ENCODE data around the gene MRPL21. TPM values are rescaled to one million over a fixed set of nuclear protein-coding genes. Genes with fewer than 3 reads are reported as not detected.

Gene MRPL21
- 110 and 131 TPM in 2 replicates for polyA plus RNA-seq (2011; rRNA removed)
- 121 and 141 TPM in 2 replicates for polyA plus RNA-seq (2012; cell fraction: cytosol; rRNA removed)
- 71.4 and 74.8 TPM in 2 replicates for polyA plus RNA-seq (2012; cell fraction: nucleus; rRNA removed)
- polyA plus RNA-seq (2017; fragmentation: RNase III; extraction: RNeasy Plus Mini Kit Qiagen cat#74134 plus additional on column Dnase treatment) = 113 to 131 TPM (median 116 TPM) in 3 replicates
- 37.9 and 44.6 TPM in 2 replicates for polyA minus RNA-seq (2011; rRNA and poly(A)+ RNA removed)

DNA sequence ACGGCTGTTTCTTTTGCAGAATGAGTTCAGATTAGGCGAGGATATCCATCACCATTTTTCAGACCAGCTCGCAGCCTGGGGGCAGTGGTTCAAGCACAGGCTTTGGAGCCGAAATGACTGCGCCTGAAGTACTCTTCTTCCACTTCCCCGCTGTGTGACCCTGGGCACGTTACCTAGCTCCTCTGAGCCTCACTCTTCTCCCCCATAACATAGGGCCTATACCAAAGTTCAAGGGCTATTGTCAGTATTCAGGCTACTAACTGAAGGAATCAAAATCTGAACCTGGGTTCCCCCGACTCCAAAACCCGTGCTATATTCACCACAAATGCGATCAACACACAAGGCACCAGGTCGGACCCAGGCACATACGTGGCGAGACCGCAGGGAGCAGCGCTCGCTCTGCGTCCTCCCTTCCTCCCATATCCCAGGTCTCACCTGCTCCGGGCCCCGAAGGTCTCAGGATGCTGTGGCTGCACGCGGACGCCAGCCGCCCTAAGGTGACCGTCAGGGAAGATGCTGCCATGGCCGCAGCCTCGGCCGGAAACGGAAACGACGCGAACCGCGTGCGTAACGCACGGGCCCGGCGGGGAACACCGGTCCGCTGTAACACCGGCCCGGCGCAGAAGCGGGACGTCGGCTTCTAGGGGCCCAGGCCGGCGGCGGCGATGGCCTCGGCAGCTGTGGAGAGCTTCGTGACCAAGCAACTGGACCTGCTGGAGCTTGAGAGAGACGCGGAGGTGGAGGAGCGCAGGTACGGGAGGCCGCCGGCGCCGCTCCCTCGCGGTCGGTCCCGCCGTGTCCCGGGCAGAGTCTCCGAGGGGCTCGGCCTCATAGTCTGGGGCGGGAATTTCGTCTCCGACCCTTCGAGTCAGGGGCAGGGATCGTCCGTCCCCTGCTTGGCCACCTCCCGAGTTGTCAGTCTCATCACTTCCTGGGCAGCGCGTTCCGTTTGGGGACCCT lies at the start of gene MRPL21, which contains the start of gene IGHMBP2:
TSS of gene MRPL21 (minus strand) at position 545 of the 960 bp plus-strand sequence. CDS start at position 523, 22 bp downstream.
TSS of gene IGHMBP2 (plus strand) at position 604 of the 960 bp plus-strand sequence. CDS start at position 666, 62 bp downstream.
- ChIA-PET CTCF (interaction anchor here (1.1 kb wide), 1 partner anchor 15 kb away, joined by 3 read pairs; no protein-coding TSS in a partner anchor), POLR2A (interaction anchor here (0.5 to 2.1 kb wide), 7 partner anchors 9 to 444 kb away, joined by 3 to 5 read pairs (median 4); partner anchors contain the start of genes PPP6R3 and TPCN2)
- TF ChIP-seq ZSCAN20 (CRISPR knock-in tag; IDR thresholded peaks at IDR 0.05) (no peak), CBX8 (IDR thresholded peaks at IDR 0.05) (no peak), RARB (CRISPR knock-in tag; IDR thresholded peaks at IDR 0.05) (no peak), ZFP36 (IDR thresholded peaks at IDR 0.05; ENCODE audit: borderline replicate concordance, partially characterized antibody) (peak; percentile 62), TP53 (CRISPR knock-in tag; IDR thresholded peaks at IDR 0.05) (peak; percentile 83), CBX2 (IDR thresholded peaks at IDR 0.05; ENCODE audit: borderline replicate concordance, low read depth) (no peak), JUNB (IDR thresholded peaks at IDR 0.05) (no peak), RFX5 (IDR thresholded peaks at IDR 0.05) (no peak), RNF2 (IDR thresholded peaks at IDR 0.05; ENCODE audit: borderline replicate concordance, low read depth) (no peak), CHD4 (IDR thresholded peaks at IDR 0.05; ENCODE audit: borderline replicate concordance) (no peak), BHLHE40 (IDR thresholded peaks at IDR 0.05; ENCODE audit: low read depth, low read length) (no peak), CHD2 (IDR thresholded peaks at IDR 0.05; ENCODE audit: low read length, partially characterized antibody) (no peak), RCOR1 (IDR thresholded peaks at IDR 0.05; ENCODE audit: low read depth, low read length) (no peak), SREBF2 (IDR thresholded peaks at IDR 0.05) (no peak), HOXB5 (CRISPR knock-in tag; IDR thresholded peaks at IDR 0.05) (no peak), EP300 (IDR thresholded peaks at IDR 0.05) (no peak), EHF (CRISPR knock-in tag; IDR thresholded peaks at IDR 0.05) (no peak), SMC3 (IDR thresholded peaks at IDR 0.05) (peak; percentile 50), FOXS1 (CRISPR knock-in tag; IDR thresholded peaks at IDR 0.05) (no peak), MYC (IDR thresholded peaks at IDR 0.05; ENCODE audit: borderline replicate concordance, low read length) (peak; percentile 95), GATA3 (IDR thresholded peaks at IDR 0.05; ENCODE audit: borderline replicate concordance) (peak; percentile 38; the same call in 1 of the 2 replicates), KDM5A (IDR thresholded peaks at IDR 0.05) (peak; percentile 97), FOSB (CRISPR knock-in tag; IDR thresholded peaks at IDR 0.05) (no peak), NR3C1 (IDR thresholded peaks at IDR 0.05) (no peak), HOXB13 (CRISPR knock-in tag; IDR thresholded peaks at IDR 0.05; ENCODE audit: low read depth) (no peak), PHF8 (IDR thresholded peaks at IDR 0.05; ENCODE audit: borderline replicate concordance, low read depth) (peak; percentile 82; the same call in 1 of the 2 replicates), KDM1A (IDR thresholded peaks at IDR 0.05; ENCODE audit: low read depth) (no peak), POLR2AphosphoS2 (conservative IDR thresholded peaks at IDR 0.05; ENCODE audit: low read length) (no peak), POLR2A (IDR thresholded peaks at IDR 0.05; ENCODE audit: low read length) (peak; percentile 95), CEBPB (IDR thresholded peaks at IDR 0.05) (no peak), JUN (IDR thresholded peaks at IDR 0.05) (peak; percentile 89 to 95)
- TF ChIP-seq, protein P1, sequence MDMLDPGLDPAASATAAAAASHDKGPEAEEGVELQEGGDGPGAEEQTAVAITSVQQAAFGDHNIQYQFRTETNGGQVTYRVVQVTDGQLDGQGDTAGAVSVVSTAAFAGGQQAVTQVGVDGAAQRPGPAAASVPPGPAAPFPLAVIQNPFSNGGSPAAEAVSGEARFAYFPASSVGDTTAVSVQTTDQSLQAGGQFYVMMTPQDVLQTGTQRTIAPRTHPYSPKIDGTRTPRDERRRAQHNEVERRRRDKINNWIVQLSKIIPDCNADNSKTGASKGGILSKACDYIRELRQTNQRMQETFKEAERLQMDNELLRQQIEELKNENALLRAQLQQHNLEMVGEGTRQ (IDR thresholded peaks at IDR 0.05) = no peak
- TF ChIP-seq, protein P2, sequence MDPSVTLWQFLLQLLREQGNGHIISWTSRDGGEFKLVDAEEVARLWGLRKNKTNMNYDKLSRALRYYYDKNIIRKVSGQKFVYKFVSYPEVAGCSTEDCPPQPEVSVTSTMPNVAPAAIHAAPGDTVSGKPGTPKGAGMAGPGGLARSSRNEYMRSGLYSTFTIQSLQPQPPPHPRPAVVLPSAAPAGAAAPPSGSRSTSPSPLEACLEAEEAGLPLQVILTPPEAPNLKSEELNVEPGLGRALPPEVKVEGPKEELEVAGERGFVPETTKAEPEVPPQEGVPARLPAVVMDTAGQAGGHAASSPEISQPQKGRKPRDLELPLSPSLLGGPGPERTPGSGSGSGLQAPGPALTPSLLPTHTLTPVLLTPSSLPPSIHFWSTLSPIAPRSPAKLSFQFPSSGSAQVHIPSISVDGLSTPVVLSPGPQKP (IDR thresholded peaks at IDR 0.05; ENCODE audit: low read depth, low read length) = no peak
- TF ChIP-seq, protein P3, sequence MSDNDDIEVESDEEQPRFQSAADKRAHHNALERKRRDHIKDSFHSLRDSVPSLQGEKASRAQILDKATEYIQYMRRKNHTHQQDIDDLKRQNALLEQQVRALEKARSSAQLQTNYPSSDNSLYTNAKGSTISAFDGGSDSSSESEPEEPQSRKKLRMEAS (IDR thresholded peaks at IDR 0.05) = peak; percentile 95
- TF ChIP-seq, protein P4, sequence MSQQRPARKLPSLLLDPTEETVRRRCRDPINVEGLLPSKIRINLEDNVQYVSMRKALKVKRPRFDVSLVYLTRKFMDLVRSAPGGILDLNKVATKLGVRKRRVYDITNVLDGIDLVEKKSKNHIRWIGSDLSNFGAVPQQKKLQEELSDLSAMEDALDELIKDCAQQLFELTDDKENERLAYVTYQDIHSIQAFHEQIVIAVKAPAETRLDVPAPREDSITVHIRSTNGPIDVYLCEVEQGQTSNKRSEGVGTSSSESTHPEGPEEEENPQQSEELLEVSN (IDR thresholded peaks at IDR 0.05; ENCODE audit: borderline replicate concordance, low read depth) = peak; percentile 69; the same call in 1 of the 2 replicates
- TF ChIP-seq, protein P5, sequence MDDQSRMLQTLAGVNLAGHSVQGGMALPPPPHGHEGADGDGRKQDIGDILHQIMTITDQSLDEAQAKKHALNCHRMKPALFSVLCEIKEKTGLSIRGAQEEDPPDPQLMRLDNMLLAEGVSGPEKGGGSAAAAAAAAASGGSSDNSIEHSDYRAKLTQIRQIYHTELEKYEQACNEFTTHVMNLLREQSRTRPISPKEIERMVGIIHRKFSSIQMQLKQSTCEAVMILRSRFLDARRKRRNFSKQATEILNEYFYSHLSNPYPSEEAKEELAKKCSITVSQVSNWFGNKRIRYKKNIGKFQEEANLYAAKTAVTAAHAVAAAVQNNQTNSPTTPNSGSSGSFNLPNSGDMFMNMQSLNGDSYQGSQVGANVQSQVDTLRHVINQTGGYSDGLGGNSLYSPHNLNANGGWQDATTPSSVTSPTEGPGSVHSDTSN (IDR thresholded peaks at IDR 0.05) = no peak; the same call in 1 of the 2 replicates
- TF ChIP-seq, protein P6, sequence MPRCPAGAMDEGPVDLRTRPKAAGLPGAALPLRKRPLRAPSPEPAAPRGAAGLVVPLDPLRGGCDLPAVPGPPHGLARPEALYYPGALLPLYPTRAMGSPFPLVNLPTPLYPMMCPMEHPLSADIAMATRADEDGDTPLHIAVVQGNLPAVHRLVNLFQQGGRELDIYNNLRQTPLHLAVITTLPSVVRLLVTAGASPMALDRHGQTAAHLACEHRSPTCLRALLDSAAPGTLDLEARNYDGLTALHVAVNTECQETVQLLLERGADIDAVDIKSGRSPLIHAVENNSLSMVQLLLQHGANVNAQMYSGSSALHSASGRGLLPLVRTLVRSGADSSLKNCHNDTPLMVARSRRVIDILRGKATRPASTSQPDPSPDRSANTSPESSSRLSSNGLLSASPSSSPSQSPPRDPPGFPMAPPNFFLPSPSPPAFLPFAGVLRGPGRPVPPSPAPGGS (IDR thresholded peaks at IDR 0.05) = peak; percentile 68; the same call in 1 of the 3 replicates

More for the DNA sequence above, at the start of gene MRPL21, which contains the start of gene IGHMBP2:
- ATAC-seq = peak; percentile 98
- H3K27ac ChIP-seq = peak within 1 kb of the TSS; percentile 92 to 94
- DNase-seq (ENCODE audit: low read depth in 1 of 2, low spot score in 1 of 2) = peak; percentile 84 to 90
- H3K4me2 ChIP-seq = peak within 1 kb of the TSS; percentile 93
- peak within 1 kb of the TSS; percentile 96 for H3K4me3 ChIP-seq
- FAIRE-seq = no peak
- 2% methylated on average over 54 of the region's 78 CpGs for WGBS (ENCODE audit: missing lambda C conversion rate)
- H3K9me3 ChIP-seq = no peaks in the 10 kb centered on the region
- H3K4me1 ChIP-seq = peaks cover 18% of the 10 kb centered on the region

Measured in A549 (cell line).